HCT116 (cell line): ENCODE measurements around the gene TNRC18.

Experiments
- EGR1 ChIP-seq: IDR thresholded peaks from 2 replicates; pipeline ENCODE4 v1.6.1; 2012; ENCODE audit warnings: low read depth
- EZH2 ChIP-seq: fragments of 200-600 bp; sonication (generic); IDR thresholded peaks from 2 replicates; pipeline ENCODE4 v1.6.1; 2017; ENCODE audit warnings: antibody characterized with exemption, mixed run types
- EZH2phosphoT487 ChIP-seq: fragments of 200-600 bp; IDR thresholded peaks from 2 replicates; pipeline ENCODE4 v1.6.1; 2018; ENCODE audit warnings: antibody characterized with exemption, borderline replicate concordance
- POLR2A ChIP-seq: IDR thresholded peaks from 2 replicates; pipeline ENCODE4 v1.7.0; 2011; ENCODE audit warnings: borderline replicate concordance; ENCODE audit not compliant: insufficient read depth, insufficient read length; ENCODE audit errors: extremely low read depth
- POLR2AphosphoS5 ChIP-seq: IDR thresholded peaks from 2 replicates; pipeline ENCODE4 v1.6.1; 2011; ENCODE audit warnings: mild to moderate bottlenecking, low read depth, low read length, moderate library complexity
- RAD21 ChIP-seq: IDR thresholded peaks from 2 replicates; pipeline ENCODE4 v1.6.1; 2012; ENCODE audit warnings: low read depth, mild to moderate bottlenecking
- SP1 ChIP-seq: IDR thresholded peaks from 2 replicates; pipeline ENCODE4 v1.6.1; 2012; ENCODE audit warnings: low read depth
- YY1 ChIP-seq: IDR thresholded peaks from 2 replicates; pipeline ENCODE4 v1.6.1; 2011; ENCODE audit warnings: low read length, low read depth, moderate library complexity, mild to moderate bottlenecking; ENCODE audit not compliant: insufficient replicate concordance; ENCODE audit errors: extremely low read depth
- ZFX ChIP-seq: fragments of 450-650 bp; IDR thresholded peaks from 2 replicates; pipeline ENCODE4 v1.6.1; 2017
- ZNF274 ChIP-seq: fragments of 200-500 bp; sonication (Bioruptor generic); IDR thresholded peaks from 2 replicates; pipeline ENCODE4 v1.6.1; 2014; ENCODE audit warnings: mild to moderate bottlenecking, low read depth, low read length, inconsistent platforms
- TF ChIP-seq, protein P1 (sequence below): IDR thresholded peaks from 2 replicates; pipeline ENCODE4 v1.6.1; 2012
- TF ChIP-seq, protein P2 (sequence below), 3 experiments: fragments of 200-600 bp in 1 of 3; sonication (generic) in 1 of 3; IDR thresholded peaks in 2 of 3; conservative IDR thresholded peaks in 1 of 3; 2 replicates each; pipeline ENCODE4 v1.5.1; 2012 to 2017; ENCODE audit warnings: low read depth in 2 of 3, low read length in 2 of 3, antibody characterized with exemption in 1 of 3, borderline replicate concordance in 1 of 3, control low read depth in 1 of 3, mild to moderate bottlenecking in 1 of 3, mixed read lengths in 1 of 3, mixed run types in 1 of 3, moderate library complexity in 1 of 3; ENCODE audit not compliant: insufficient read depth in 1 of 3
- TF ChIP-seq, protein P3 (sequence below): IDR thresholded peaks from 2 replicates; pipeline ENCODE4 v1.6.1; 2012; ENCODE audit warnings: low read depth
- TF ChIP-seq, protein P4 (sequence below): IDR thresholded peaks from 2 replicates; pipeline ENCODE4 v1.6.1; 2011; ENCODE audit warnings: mild to moderate bottlenecking, low read length, moderate library complexity; ENCODE audit not compliant: insufficient replicate concordance; ENCODE audit errors: extremely low read depth

DNA sequence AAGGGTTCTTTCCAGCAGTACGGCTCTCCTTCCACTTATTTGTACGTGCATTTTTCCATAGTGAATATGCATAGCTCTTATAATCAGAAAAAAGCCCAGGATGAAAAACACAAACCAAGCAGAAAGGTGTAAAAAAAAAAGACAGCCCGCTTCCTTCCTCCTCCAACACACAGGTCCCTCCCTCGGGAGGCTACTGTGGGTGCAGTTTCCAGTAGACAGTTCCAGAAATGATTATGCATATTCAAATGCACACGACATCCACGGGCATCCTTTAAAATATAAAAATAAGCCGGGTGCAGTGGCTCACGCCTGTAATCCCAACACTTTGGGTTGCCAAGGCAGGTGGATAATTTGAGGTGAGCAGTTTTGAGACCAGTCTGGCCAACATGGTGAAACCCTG lies 59.9 kb downstream of the TNRC18 start:
- TF ChIP-seq POLR2AphosphoS5: no peak
- TF ChIP-seq, protein P1, sequence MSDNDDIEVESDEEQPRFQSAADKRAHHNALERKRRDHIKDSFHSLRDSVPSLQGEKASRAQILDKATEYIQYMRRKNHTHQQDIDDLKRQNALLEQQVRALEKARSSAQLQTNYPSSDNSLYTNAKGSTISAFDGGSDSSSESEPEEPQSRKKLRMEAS: no peak
- no peak for TF ChIP-seq SP1
- TF ChIP-seq, protein P2, sequence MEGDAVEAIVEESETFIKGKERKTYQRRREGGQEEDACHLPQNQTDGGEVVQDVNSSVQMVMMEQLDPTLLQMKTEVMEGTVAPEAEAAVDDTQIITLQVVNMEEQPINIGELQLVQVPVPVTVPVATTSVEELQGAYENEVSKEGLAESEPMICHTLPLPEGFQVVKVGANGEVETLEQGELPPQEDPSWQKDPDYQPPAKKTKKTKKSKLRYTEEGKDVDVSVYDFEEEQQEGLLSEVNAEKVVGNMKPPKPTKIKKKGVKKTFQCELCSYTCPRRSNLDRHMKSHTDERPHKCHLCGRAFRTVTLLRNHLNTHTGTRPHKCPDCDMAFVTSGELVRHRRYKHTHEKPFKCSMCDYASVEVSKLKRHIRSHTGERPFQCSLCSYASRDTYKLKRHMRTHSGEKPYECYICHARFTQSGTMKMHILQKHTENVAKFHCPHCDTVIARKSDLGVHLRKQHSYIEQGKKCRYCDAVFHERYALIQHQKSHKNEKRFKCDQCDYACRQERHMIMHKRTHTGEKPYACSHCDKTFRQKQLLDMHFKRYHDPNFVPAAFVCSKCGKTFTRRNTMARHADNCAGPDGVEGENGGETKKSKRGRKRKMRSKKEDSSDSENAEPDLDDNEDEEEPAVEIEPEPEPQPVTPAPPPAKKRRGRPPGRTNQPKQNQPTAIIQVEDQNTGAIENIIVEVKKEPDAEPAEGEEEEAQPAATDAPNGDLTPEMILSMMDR (IDR thresholded peaks at IDR 0.05 in 2 of 3, conservative IDR thresholded peaks at IDR 0.05 in 1 of 3; ENCODE audit: borderline replicate concordance in 1 of 3, insufficient read depth in 1 of 3, low read depth in 2 of 3, low read length in 2 of 3): no peak
- no peak for TF ChIP-seq EZH2
- TF ChIP-seq, protein P3, sequence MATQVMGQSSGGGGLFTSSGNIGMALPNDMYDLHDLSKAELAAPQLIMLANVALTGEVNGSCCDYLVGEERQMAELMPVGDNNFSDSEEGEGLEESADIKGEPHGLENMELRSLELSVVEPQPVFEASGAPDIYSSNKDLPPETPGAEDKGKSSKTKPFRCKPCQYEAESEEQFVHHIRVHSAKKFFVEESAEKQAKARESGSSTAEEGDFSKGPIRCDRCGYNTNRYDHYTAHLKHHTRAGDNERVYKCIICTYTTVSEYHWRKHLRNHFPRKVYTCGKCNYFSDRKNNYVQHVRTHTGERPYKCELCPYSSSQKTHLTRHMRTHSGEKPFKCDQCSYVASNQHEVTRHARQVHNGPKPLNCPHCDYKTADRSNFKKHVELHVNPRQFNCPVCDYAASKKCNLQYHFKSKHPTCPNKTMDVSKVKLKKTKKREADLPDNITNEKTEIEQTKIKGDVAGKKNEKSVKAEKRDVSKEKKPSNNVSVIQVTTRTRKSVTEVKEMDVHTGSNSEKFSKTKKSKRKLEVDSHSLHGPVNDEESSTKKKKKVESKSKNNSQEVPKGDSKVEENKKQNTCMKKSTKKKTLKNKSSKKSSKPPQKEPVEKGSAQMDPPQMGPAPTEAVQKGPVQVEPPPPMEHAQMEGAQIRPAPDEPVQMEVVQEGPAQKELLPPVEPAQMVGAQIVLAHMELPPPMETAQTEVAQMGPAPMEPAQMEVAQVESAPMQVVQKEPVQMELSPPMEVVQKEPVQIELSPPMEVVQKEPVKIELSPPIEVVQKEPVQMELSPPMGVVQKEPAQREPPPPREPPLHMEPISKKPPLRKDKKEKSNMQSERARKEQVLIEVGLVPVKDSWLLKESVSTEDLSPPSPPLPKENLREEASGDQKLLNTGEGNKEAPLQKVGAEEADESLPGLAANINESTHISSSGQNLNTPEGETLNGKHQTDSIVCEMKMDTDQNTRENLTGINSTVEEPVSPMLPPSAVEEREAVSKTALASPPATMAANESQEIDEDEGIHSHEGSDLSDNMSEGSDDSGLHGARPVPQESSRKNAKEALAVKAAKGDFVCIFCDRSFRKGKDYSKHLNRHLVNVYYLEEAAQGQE: no peak
- TF ChIP-seq ZFX: no peak
- TF ChIP-seq ZNF274: no peak
- no peak for TF ChIP-seq POLR2A
- TF ChIP-seq EGR1: no peak
- no peak for TF ChIP-seq EZH2phosphoT487
- TF ChIP-seq RAD21: no peak
- TF ChIP-seq, protein P4, sequence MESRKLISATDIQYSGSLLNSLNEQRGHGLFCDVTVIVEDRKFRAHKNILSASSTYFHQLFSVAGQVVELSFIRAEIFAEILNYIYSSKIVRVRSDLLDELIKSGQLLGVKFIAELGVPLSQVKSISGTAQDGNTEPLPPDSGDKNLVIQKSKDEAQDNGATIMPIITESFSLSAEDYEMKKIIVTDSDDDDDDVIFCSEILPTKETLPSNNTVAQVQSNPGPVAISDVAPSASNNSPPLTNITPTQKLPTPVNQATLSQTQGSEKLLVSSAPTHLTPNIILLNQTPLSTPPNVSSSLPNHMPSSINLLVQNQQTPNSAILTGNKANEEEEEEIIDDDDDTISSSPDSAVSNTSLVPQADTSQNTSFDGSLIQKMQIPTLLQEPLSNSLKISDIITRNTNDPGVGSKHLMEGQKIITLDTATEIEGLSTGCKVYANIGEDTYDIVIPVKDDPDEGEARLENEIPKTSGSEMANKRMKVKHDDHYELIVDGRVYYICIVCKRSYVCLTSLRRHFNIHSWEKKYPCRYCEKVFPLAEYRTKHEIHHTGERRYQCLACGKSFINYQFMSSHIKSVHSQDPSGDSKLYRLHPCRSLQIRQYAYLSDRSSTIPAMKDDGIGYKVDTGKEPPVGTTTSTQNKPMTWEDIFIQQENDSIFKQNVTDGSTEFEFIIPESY: no peak
- TF ChIP-seq YY1: no peak
